ENCODE measurements around the gene GRM7. TPM values are rescaled to one million over a fixed set of nuclear protein-coding genes. Genes with fewer than 3 reads are reported as not detected.

The GRM7 gene
- total RNA-seq, 2 experiments from 2014 or later, result not detected

- intact Hi-C loops (cut with micrococcal nuclease; ENCODE audit: unreplicated experiment), result no loop called here
- no peak overlapping the region for H3K27ac ChIP-seq (ENCODE audit: low read depth, low read length, poor library complexity, severe bottlenecking)
- ChIA-PET POLR2A (no interaction called here), CTCF (ENCODE audit: unreplicated experiment) (no interaction called here)
- DNase-seq (ENCODE audit: low spot score), result no peak
- TF ChIP-seq CTCF (conservative IDR thresholded peaks at IDR 0.05; ENCODE audit: low read length), result no peak
- no peak for TF ChIP-seq EZH2phosphoT487 (IDR thresholded peaks at IDR 0.05; ENCODE audit: borderline replicate concordance, low read depth, low read length)
- no peaks in the 10 kb centered on the region for H3K36me3 ChIP-seq (ENCODE audit: insufficient read depth, low read length)
- H3K79me2 ChIP-seq (ENCODE audit: insufficient read depth, low read depth, low read length), result no peaks in the 10 kb centered on the region
- H4K20me1 ChIP-seq (ENCODE audit: insufficient read depth, low read length), result no peaks in the 10 kb centered on the region
- H3K4me3 ChIP-seq (ENCODE audit: low read depth, low read length, poor library complexity, severe bottlenecking), result no peak overlapping the region
- H3K4me1 ChIP-seq (ENCODE audit: insufficient read depth, low read length, poor library complexity, severe bottlenecking), result no peaks in the 10 kb centered on the region
- no peak overlapping the region for H3K4me2 ChIP-seq (ENCODE audit: low read length)
- H3K9me3 ChIP-seq (ENCODE audit: low read length), result no peaks in the 10 kb centered on the region
- H3K9me2 ChIP-seq (ENCODE audit: insufficient read depth, low read length), result no peaks in the 10 kb centered on the region
- no peak overlapping the region for H2AFZ ChIP-seq (ENCODE audit: low read length)
- no TSS peak for BruUV-seq (replicated peaks)
Observed at GRCh38 chr3:7410782-7411181, 549.9 kb downstream of the GRM7 start.

- Histone ChIP-seq H4K20me1 (ENCODE audit: insufficient read depth, low read length) (no peaks in the 10 kb centered on the region), H2AFZ (ENCODE audit: low read length) (no peak overlapping the region), H3K79me2 (ENCODE audit: insufficient read depth, low read depth, low read length) (no peaks in the 10 kb centered on the region), H3K9me3 (ENCODE audit: low read length) (no peaks in the 10 kb centered on the region), H3K9me2 (ENCODE audit: insufficient read depth, low read length) (no peaks in the 10 kb centered on the region), H3K4me2 (ENCODE audit: low read length) (no peak overlapping the region), H3K4me1 (ENCODE audit: insufficient read depth, low read length, poor library complexity, severe bottlenecking) (no peaks in the 10 kb centered on the region), H3K27ac (ENCODE audit: low read depth, low read length, poor library complexity, severe bottlenecking) (no peak overlapping the region), H3K36me3 (ENCODE audit: insufficient read depth, low read length) (no peaks in the 10 kb centered on the region), H3K4me3 (ENCODE audit: low read depth, low read length, poor library complexity, severe bottlenecking) (no peak overlapping the region)
- no TSS peak for BruUV-seq (replicated peaks)
- no peak for DNase-seq (ENCODE audit: low spot score)
- TF ChIP-seq CTCF (conservative IDR thresholded peaks at IDR 0.05; ENCODE audit: low read length) (peak; percentile 68), EZH2phosphoT487 (IDR thresholded peaks at IDR 0.05; ENCODE audit: borderline replicate concordance, low read depth, low read length) (no peak)
- intact Hi-C loops (cut with micrococcal nuclease; ENCODE audit: unreplicated experiment), result no loop called here
- CTCF ChIA-PET (ENCODE audit: unreplicated experiment), result no interaction called here
- POLR2A ChIA-PET, result interaction anchor here (0.7 kb wide), 1 partner anchor 196 kb away, joined by 3 read pairs; no protein-coding TSS in a partner anchor
Observed at GRCh38 chr3:7421065-7421464, 560.1 kb downstream of the GRM7 start.

GRCh38 chr3:7423036-7423435 lies 562.1 kb downstream of the GRM7 start:
- no peaks in the 10 kb centered on the region for H3K9me3 ChIP-seq (ENCODE audit: low read length)
- ChIA-PET CTCF (ENCODE audit: unreplicated experiment) (no interaction called here), POLR2A (no interaction called here)
- no peak overlapping the region for H2AFZ ChIP-seq (ENCODE audit: low read length)
- H4K20me1 ChIP-seq (ENCODE audit: insufficient read depth, low read length), result no peaks in the 10 kb centered on the region
- intact Hi-C loops (cut with micrococcal nuclease; ENCODE audit: unreplicated experiment), result no loop called here
- DNase-seq (ENCODE audit: low spot score), result no peak
- H3K9me2 ChIP-seq (ENCODE audit: insufficient read depth, low read length), result no peaks in the 10 kb centered on the region
- no peak overlapping the region for H3K27ac ChIP-seq (ENCODE audit: low read depth, low read length, poor library complexity, severe bottlenecking)
- H3K36me3 ChIP-seq (ENCODE audit: insufficient read depth, low read length), result no peaks in the 10 kb centered on the region
- H3K4me3 ChIP-seq (ENCODE audit: low read depth, low read length, poor library complexity, severe bottlenecking), result no peak overlapping the region
- no peak overlapping the region for H3K4me2 ChIP-seq (ENCODE audit: low read length)
- no peaks in the 10 kb centered on the region for H3K79me2 ChIP-seq (ENCODE audit: insufficient read depth, low read depth, low read length)
- TF ChIP-seq CTCF (conservative IDR thresholded peaks at IDR 0.05; ENCODE audit: low read length) (no peak), EZH2phosphoT487 (IDR thresholded peaks at IDR 0.05; ENCODE audit: borderline replicate concordance, low read depth, low read length) (no peak)
- no TSS peak for BruUV-seq (replicated peaks)
- H3K4me1 ChIP-seq (ENCODE audit: insufficient read depth, low read length, poor library complexity, severe bottlenecking), result no peaks in the 10 kb centered on the region
